GM19025 (cell line): ENCODE measurements around the gene FHOD3.

Experiments
- ATAC-seq: cut with Tn5 transposase; IDR thresholded peaks from one replicate; pipeline ENCODE4 v1.9.1; 2021; ENCODE audit warnings: mild to moderate bottlenecking, low read depth, moderate library complexity; ENCODE audit not compliant: unreplicated experiment

The FHOD3 gene

GRCh38 chr18:36295214-36295613 lies 2.3 kb upstream of the FHOD3 start:
- ATAC-seq = no peak

GRCh38 chr18:36295880-36296301 lies 1.6 kb upstream of the FHOD3 start:
- ATAC-seq = no peak

DNA sequence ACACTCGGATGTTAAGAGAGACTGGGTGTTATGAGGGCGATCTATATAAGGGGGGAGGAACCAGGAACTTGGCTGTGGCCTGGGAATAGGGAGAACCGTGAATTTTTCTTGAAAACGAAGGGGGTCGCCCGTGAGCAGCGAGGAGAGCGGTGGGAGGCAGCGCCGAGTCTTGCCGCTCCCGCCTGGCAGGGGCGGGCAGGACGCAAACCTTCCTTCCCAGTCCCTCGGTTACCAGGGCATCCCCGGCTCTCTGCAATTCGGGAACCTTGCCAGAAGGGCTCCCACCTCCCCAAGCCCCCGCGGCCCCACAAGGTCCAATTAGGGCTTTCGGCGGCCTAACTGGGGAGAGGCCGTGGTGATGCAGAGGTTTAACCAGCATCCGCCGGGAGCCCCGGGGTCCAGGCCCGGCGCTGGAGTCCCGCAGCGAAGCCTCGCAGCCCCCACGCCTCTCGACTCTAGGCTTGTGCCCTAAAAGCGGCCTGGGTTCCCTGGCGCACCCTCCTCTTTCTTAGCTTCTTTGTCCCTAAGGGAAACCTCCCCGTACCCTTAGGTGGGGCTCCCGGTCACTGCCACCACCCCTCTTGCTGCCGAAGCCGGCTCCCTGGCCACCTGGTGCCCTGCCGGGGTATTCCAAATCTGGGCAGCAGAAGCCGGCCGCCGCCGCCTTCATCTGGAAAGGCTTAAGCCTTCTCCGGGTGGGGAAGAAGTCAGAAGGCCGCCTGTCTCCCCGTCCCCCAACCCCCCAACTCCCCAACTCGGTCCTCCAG lies 680 bp upstream of the FHOD3 start:
- ATAC-seq = peak; percentile 14

GRCh38 chr18:36298126-36298741 lies 721 bp downstream of the FHOD3 start:
- ATAC-seq = no peak

DNA sequence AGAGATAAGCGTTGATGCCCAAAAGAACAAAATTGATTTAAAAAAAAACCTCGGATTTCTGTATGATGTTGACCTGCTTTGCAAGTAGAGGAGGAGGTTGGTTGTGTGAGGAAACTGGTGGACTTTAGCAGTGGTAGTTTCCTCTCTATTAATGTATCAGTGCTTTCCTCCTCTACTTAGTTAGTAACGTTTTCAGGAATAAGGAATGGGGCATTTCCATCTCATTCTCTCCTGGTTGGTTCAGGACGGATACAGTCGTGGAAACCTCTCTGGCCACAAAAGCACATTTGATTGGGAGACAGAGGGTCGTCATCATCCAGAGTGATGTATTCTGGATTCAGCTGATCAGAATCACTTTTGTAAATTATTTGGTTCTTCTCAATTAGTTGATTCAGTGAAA lies 1.5 kb downstream of the FHOD3 start:
- no peak for ATAC-seq

GRCh38 chr18:36300211-36300610 lies 2.7 kb downstream of the FHOD3 start:
- no peak for ATAC-seq

GRCh38 chr18:36301884-36302283 lies 4.4 kb downstream of the FHOD3 start:
- ATAC-seq = no peak

GRCh38 chr18:36302676-36303075 lies 5.2 kb downstream of the FHOD3 start:
- ATAC-seq = no peak

- ATAC-seq = no peak
These were observed 5.8 kb downstream of the FHOD3 start for GRCh38 chr18:36303211-36303844.

DNA sequence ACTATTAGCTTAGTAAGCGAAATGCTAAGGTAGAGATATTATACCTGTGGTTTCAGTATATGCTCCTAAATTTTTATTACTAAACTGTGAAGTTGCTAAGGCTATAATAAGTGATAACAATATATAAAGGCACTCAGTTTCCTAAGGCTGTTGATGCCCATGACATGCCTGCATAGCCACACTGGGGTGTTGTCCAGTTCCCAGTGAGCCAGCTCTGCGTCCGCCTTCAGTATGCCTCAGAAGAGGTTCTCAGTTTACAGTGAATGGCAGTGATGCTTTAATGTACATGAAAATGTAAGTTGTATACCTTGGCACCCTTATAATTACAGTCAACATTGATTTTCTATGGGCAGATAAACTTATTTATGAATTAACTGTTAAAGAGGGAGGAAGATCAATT lies 7.2 kb downstream of the FHOD3 start:
- no peak for ATAC-seq

DNA sequence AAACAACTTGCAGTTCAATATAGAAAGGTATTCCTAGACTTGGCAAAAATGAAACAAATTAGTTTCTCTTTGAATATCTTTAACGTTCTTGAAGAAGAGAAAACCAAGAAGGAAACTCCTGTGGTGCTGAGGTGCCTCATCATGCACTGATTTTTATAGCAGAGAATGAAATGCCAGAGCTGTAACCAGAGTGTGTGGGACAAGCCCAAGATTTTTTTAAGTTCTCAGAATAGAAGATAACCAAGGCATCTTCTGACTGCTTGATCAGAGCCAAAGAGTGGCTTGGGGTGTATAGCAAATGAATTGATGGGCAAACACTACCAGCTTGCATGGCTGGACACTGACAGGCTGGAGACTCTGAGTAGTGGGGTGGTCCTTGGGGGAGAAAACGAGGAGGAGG lies 7.9 kb downstream of the FHOD3 start:
- no peak for ATAC-seq

DNA sequence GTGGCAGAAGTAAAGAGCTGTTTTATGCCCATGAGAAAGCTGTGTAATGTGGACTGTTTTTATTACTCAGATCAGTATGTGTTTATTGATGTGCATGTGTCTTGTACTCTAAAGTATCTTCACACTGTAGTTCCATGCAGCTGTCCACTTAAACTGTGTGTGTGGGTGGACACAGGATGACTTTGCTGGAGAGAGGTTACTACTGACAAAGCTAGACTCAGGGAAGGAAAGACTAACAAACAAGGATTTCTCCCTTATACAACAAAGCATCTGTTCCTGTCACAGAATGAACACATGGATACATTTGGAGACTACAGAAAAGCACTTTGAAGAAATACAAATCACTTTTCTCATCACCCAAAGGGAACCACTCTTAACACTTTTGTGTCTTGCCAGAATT lies 10.0 kb downstream of the FHOD3 start:
- no peak for ATAC-seq

DNA sequence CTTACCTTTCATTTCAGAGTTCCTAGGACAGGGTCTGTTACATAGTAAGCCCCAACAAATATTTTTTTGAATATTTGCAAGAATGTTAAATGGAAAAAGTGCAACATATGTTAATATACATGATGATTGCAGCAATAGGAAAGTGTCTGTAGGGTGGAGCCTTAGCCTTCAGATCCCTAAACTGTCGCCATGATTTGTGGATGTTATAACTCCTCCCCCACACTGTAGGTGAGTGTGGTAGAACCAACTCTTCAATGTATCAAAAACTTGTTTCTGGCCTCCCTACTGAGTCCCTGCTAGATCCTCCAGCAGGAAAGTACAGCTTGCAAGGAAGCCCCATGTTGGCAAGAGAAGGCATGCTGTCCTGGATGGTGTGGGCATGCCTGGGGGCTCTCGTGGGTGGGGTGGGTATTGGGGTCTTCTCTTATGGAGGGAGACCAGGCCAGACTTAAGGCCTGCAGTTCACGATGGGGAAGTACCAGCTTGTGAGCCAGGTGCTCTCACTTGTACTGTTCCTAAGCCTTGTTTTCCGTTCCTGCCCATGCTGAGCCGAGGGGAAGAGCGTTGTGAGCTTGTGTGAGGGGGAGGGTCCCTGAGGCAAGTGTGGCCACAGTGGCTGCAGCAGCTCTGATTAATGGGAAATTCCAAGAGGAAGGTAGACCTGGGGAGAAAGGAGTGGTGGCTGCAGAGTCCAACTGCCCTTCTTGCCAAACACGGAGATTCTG lies 11.4 kb downstream of the FHOD3 start:
- no peak for ATAC-seq

DNA sequence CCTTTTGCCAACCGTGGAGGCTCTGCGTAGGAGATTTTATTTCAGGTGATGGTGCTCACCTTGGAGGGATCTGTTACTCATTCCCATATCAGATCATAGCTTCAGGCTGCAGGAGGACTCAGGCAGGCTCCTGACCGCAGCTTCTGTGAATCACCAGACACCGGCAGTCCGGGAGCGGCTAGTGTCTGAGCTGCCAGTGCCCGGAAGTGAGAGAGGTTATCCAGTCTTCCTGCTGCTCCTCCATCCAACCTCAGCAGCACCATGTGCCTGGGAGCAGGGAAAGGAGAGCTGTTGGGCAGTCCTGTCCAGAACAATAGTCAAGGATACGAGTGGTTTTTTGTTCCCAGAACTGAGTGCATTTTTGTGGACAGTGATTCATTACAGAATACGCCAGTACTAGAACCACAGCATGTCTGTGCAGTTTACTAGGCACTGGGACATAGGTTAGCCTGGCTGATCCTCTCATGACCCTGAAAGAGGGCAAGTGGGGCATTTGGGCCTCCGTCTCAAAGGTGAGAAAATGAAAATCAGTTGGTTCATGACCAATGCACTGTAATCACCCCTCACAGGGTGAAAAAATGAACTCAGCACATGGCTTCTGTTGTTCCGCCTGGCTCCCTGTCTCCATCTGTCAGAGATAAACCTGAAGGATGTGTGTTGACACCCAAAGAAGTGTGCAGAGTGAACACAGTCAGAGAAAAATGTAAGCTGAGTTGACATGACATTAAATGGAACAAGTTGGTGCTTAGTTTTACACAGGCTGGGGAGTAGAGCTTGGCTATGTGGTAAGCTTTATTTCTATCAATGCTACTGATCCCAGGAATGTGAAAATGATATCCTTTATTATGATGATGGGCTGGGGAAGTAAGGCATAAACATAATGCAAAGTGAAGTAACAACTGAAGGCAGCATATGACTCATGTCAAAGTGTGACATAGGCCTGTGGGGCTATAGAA lies 12.2 kb downstream of the FHOD3 start:
- no peak for ATAC-seq

DNA sequence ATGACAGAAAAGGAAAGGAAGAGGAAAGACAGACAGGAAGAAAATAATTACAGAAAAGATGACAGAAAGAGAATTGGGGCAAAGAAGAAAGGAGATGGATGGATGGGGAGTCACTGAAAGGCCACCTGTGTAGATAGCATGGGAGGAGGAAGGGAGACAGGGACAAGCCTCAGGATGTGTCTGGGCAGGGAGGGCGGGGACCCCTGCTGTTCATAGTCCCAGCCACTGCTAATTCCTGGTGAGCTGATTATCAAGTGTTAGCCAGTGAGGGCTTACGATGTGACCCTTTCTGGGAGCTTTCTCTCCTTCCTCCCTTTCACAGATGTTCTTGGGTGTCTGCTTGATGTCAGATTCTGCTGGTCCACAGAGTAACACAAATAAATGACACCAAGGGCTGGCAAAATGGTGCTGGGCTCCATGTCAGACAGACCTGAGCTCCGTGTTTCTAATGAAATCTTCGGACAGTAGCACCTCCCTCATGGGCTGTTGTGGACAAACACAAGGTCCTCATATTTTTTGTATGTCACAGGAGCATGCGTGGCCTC lies 13.6 kb downstream of the FHOD3 start:
- no peak for ATAC-seq

GRCh38 chr18:36312806-36313395 lies 15.4 kb downstream of the FHOD3 start:
- ATAC-seq = no peak

DNA sequence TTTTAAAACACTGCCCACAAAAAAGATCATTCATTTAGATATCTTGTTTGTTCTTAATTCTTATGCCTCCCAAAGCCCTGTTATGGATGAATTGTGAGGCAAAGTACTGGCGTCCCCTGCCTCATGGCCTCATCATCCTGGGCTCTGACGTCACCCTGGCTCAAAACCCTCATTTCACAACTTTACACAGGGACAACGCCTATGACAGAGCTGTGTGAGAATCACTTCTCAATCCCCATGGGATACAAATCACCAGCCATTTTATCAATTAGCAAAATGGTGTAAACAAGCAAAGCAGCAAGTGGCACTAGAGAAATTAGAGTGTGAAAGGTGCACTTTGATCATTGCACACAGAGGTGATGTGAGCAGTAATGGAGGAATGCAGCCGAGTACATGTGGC lies 16.6 kb downstream of the FHOD3 start:
- ATAC-seq = no peak

GRCh38 chr18:36314754-36315153 lies 17.2 kb downstream of the FHOD3 start:
- ATAC-seq = no peak

DNA sequence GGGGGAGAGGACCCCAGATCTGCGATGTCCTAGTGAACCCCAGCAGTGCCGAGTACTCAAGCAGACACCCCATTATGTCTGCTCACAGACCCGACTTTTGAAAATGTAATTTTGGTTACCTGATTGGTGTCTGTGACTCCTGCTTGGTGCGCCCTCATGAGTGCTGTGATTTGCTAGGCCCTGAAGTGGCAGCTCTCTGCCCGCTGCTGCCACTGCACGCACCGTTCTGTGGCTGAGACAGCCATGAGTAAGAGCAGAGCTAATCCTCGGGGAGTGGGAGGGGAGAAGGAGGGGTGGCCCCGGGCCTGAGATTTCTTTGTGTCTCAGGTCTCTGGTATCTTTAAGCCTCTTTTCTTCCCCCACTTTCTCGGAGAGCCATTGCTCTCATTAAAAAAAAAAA lies 18.2 kb downstream of the FHOD3 start:
- ATAC-seq = no peak
